NCI-H524 treated with DMSO at 0.1 percent for 48 hours (cell line): ENCODE data around the gene NUDCD3.
"Not testable (repeated sequence)": the region's sequence is repeated elsewhere in the genome, so short reads cannot be mapped to it uniquely, and the experiment has no call there.

ENCODE experiments used
- DNase-seq: peaks from one replicate; lab custom pipeline; 2025; lab: John Stamatoyannopoulos, UW

The NUDCD3 gene

DNA sequence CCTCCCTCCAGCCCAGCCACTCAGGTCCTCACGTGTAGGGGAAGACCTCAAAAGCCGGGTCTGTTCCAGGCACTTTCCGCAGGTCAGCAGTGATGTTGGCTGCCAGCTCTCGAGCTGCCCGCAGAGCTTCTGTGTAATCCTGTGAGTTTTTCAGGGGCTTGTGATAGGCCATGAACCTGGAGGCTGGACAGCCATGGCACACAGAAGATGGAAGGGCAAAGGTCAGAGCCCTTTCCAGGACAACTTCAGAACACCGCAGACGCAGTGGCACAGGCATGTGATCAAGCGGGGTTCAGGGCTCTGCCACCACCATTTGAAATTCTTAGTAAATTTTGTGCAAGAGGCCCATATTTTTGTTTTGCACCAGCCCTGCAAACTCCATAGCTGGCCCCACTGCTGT lies 26.7 kb upstream of the NUDCD3 start:
- DNase-seq: no peak

- DNase-seq: no peak
Measured at GRCh38 chr7:44515590-44516268, 25.3 kb upstream of the NUDCD3 start.

DNA sequence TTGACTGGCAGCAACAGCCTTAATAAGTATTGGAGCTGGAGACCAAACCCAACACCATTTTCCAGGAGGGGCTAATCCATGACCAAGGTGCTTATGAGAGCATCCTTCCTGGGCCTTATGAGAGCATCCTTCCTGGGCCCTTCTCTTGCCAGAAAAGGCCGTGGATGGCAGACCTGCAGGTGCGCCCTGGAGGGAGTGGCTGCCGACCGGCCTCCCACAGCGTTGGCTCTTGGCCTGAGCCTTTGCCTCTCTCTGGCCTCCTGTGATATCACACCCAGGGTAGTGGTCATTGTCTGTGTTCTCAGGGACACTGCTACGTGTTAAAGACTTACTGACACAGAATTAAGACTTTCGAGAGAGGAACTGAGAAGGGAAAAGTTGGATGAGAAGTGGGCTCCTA lies 22.3 kb upstream of the NUDCD3 start:
- no peak for DNase-seq

GRCh38 chr7:44511863-44512468 lies 21.5 kb upstream of the NUDCD3 start:
- DNase-seq: no peak

DNA sequence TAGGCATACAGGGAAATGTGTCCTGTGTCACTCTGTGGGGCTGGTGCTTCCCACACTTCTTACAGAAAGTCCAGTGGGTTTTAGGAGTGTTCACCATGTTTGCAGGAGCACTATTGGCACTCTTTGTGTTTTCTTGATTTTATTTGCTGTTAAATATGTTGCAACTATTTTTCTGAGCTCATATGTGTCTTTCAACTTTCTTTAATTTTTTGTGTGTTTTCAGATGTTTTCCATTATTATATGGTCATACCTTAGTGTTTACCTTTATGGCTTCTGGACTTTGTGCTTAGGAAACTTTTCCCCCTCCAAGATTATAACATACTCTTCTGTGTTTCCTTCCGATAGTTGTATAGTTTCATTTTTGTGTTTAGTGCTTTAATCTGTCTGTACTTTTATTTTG lies 20.8 kb upstream of the NUDCD3 start:
- DNase-seq: no peak

- DNase-seq: no peak
Measured at GRCh38 chr7:44508328-44509030, 18.0 kb upstream of the NUDCD3 start.

GRCh38 chr7:44506592-44507288 lies 16.3 kb upstream of the NUDCD3 start:
- DNase-seq: not testable (repeated sequence)

GRCh38 chr7:44505595-44505994 lies 15.1 kb upstream of the NUDCD3 start:
- DNase-seq: no peak

DNA sequence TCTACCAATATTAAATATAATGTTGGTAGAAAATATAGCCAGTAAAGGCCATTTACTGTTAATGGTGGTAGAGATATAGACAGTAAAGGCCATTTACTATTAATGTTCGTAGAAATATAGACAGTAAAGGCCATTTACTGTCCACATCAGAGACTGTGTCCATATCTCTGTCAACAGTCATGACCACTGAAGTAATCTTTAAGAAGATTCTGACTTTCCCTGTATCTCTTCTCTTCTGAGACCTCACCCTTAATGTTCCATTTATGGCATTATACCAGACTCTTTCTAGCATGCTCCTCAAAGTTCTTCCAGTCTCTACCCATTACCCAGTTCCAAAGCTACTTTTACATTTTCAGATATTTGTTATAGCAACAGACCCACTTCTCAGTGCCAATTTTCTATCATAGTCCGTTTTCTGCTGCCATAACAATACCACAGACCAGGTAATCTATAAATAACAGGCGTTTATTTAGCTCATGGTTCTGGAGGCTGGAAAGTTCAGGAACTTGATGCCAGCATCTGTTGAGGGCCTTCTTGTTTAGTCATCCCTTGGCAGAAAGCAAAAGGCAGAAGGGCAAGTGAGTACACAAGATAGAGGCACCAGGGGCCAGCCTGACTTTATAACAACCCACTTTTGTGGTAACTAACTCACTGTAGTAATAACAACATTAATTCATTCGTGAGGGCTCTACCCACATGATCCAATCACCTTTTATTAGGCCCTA lies 7.9 kb upstream of the NUDCD3 start:
- no peak for DNase-seq

DNA sequence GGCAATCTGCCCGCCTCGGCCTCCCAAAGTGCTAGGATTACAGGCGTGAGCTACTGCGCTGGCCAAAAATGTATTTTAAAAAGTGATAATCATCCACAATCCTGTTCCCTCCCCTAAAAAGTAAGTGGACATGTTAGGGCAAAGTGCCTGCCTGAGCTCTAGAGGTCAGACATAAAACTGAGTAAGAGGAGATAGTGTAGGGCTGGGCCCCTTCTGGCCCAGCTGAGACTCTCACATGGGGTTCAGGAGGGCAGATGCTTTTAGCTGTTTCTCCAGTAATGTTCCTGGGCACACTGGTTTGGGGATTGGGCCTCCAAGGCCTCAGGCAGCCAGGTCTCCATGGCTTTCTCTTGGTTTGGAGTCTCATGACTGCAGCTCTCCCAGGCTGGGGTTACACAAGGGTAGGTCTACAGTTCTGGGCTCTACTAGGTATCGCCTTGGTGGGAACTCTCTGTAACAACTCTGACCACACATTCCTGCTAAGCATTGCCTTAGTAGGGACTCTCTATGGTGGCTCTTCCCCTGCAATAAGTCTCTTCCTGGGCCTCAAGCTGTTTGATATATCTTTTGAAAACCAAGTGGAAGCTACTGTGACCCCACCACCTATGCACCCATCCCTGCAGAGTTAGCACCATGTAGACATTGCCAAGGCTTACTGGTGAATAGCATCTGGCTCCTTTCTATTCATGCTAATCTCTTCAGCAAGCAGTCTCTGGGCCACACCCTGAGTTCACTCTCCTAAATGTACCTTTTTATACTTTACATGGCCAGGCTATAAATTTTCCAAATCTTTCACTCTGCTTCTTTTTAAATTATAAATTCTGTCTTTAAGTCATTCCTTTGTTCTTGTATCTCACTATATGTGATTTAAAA lies 6.9 kb upstream of the NUDCD3 start:
- DNase-seq: no peak

DNA sequence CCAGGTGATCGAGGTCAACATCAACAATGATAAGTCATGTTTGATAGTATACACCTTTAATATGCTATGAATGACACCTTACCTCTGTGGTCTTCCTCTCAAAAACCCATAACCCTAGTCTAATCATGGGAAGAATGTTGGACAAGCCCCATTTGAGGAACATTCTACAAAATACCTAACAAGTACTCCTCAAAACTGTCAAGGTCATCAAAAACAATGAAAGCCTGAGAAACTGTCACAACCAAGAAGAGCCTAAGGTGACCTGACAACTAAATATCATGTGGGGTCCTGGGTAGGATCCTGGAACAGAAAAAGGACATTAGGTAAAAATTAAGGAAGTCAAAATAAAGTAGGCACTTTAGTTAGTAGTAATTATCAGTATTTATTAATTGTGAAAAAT lies 5.9 kb upstream of the NUDCD3 start:
- no peak for DNase-seq

DNA sequence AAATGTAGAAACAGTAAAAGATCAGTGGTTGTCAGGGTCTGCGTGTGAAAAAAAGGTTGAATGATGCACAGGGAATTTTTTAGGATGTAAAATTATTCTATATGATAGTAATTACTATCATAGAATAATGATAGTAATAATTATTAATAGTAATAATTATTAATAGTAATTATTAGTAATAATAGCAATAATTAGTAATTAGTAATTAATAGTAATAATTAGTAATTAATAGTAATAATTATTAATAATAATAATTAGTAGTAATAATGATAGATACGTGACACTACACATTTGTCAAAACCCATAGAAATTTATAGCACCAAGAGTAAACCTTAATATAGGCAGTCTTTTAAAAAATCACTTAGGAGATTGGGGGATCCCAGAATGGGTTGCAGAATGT lies 4.5 kb upstream of the NUDCD3 start:
- DNase-seq: no peak

GRCh38 chr7:44491229-44491628 lies 771 bp upstream of the NUDCD3 start:
- no peak for DNase-seq

DNA sequence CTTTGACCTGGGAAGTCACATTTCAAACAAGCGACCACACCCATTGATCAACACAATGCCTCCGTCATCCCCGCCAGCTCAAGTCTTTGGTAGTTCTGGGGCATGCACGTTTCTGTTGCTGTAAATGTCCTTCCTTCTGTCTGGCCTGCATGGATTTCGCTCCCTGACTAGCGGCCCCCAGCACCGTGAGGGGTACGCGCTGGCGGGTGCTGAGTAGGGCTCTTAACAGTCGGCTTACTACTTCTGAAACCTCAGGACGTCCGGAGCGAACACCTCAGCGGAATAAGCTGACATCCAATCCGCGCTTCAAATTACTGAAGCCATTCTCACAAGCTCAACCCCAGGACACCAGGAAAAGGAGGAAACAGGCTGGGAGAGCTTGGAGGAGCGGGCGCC lies 505 bp downstream of the NUDCD3 start:
- DNase-seq: no peak

GRCh38 chr7:44488955-44489354 lies 1.5 kb downstream of the NUDCD3 start:
- no peak for DNase-seq

DNA sequence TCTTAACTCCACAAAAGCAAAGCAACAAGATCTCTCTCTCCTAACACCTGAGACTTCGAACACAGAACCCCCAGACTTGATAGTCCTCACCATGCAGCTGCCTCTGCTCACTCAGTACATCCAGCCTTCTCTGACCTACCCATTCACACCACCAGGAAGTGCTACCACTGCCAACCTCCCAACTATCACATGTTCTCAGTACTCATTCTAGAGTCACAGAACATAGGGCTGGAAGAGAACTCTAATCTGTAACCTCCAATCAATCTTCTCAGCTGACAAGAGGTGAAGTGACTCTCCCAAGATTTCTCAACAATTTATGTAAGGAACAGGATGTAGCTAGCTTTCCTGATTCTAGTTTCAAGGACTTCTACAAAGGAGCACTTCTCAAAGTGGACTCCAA lies 3.8 kb downstream of the NUDCD3 start:
- DNase-seq: no peak

DNA sequence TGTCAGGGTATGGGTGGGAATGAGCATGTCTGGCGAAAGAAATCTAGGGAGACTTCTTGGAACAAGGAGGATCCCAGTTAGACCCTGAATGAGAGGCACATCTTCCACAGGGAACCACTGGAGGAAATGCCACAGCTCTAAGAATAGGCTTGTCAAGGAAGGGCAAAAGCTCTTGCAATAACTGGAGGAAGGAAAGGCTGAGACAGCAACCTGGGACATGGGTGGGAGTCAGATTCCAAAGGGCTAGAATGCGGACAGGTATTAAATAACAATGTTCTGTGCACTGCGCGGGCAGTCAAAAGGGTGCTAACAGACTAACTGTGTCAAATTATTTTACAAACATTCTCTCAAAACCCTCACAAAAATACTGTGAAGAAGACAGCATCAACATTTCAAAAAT lies 4.5 kb downstream of the NUDCD3 start:
- no peak for DNase-seq

GRCh38 chr7:44484482-44485313 lies 5.8 kb downstream of the NUDCD3 start:
- DNase-seq: no peak

DNA sequence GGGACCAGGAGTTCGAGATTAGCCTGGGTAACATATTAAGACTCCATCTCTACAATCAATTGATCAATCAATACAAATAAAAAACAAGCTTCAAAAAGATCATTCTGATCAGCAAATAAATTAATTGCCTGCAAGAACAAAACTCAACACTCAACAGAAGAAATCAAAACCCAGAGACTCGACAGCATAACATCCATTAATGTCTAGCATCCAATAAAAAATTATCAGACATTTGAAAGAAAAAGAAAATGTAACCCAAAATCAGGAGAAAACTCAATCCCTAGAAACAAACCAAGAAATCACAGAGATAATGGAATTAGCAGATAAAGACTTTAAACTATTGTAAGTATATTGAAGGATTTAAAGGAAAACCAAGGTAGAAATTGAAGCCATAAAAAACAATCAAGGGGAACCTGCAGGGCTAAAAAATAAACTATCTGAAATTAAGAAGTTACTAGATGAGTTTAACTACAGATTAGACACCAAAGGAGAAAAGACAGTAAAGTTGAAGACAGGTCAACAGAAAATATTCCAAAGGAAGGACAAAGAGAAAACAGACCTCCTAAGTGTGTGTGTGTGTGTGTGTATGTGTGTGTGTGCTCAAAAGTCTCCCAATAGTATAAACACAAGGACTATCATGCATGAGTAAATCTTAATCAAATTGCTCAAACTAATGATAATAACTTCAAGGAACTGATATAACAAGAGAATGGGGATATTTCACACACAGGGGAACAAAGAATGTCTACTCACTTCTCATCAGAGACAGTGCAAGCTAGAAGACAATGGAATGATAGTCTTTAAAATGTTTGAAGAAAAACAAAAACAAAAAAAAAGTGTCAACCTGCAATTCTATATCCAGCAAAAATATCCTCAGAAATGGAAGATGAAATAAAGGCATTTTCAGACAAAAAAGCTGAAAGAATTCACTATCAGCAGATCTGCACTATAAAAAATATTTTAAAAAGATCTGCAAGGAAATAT lies 7.7 kb downstream of the NUDCD3 start:
- no peak for DNase-seq
